GM12878 (cell line): ENCODE data around the gene IL17F. TPM values are rescaled to one million over a fixed set of nuclear protein-coding genes. Genes with fewer than 3 reads are reported as not detected.
"Not testable (repeated sequence)": the region's sequence is repeated elsewhere in the genome, so short reads cannot be mapped to it uniquely, and the experiment has no call there.

Experiments used
- ATAC-seq: fragments of 200-7000 bp; cut with Tn5 transposase; 3 replicates; pipeline ENCODE4 v1.9.1; 2020; ENCODE audit warnings: mild to moderate bottlenecking, moderate library complexity
- BruUV-seq: library from RNA; stranded (reverse); fragments of 400-500 nt; replicated peaks from 2 replicates; lab custom pipeline; 2021; lab: Mats Ljungman, UMichigan
- CTCF ChIA-PET: fragments of 300-600 bp; sonication (Branson Sonifier 250); formaldehyde crosslinking; extraction: SDS; loops from one replicate; lab custom pipeline; 2021; ENCODE audit warnings: inconsistent platforms; lab: Yijun Ruan, JAX
- POLR2A ChIA-PET: fragments of 350-600 bp; formaldehyde crosslinking; extraction: SDS; loops from one replicate; lab custom pipeline; 2021; ENCODE audit warnings: inconsistent platforms; lab: Charles Lee
- RAD21 ChIA-PET: fragments of 300-600 bp; sonication (Branson Sonifier 250); formaldehyde crosslinking; loops from one replicate; lab custom pipeline; 2023; ENCODE audit warnings: antibody characterized with exemption; ENCODE audit not compliant: unreplicated experiment; lab: Charles Lee
- SMC1A ChIA-PET: fragments of 300-600 bp; sonication (Branson Sonifier 250); formaldehyde crosslinking; loops from one replicate; lab custom pipeline; 2023; ENCODE audit not compliant: unreplicated experiment, uncharacterized antibody; lab: Charles Lee
- DNase-seq: peaks from one replicate; pipeline ENCODE4 v3.0.0-alpha.2; 2011; ENCODE audit warnings: low read depth, low spot score
- FAIRE-seq: peaks from 3 replicates; lab custom pipeline; 2011; peaks lifted over from hg19 to GRCh38; lab: Jason Lieb, UNC
- H2AFZ ChIP-seq: 2 replicates; pipeline ENCODE4 v1.6.0; 2011; ENCODE audit warnings: low read depth, low read length, control low read depth; ENCODE audit not compliant: control insufficient read depth
- H3K27ac ChIP-seq: 2 replicates; pipeline ENCODE4 v1.5.1; 2011; ENCODE audit warnings: control low read depth; ENCODE audit not compliant: control insufficient read depth, insufficient read depth
- H3K27me3 ChIP-seq, 2 experiments: replicated peaks in 1 of 2; 2 replicates each; pipeline versions ENCODE4 v1.6.0 to v1.6.1; 2011; ENCODE audit warnings: low read length in 1 of 2; ENCODE audit not compliant: control insufficient read depth in 2 of 2, insufficient read depth in 2 of 2
- H3K36me3 ChIP-seq, 2 experiments: 2 replicates each; pipeline ENCODE4 v1.5.1; 2011; ENCODE audit warnings: low read length in 1 of 2; ENCODE audit not compliant: control insufficient read depth in 2 of 2, insufficient read depth in 2 of 2
- H3K4me1 ChIP-seq: 2 replicates; pipeline ENCODE4 v1.6.1; 2011; ENCODE audit warnings: mild to moderate bottlenecking, low read length, moderate library complexity, mixed read lengths; ENCODE audit not compliant: control insufficient read depth, insufficient read depth
- H3K4me2 ChIP-seq: 2 replicates; pipeline ENCODE4 v1.6.0; 2011; ENCODE audit warnings: control low read depth; ENCODE audit not compliant: control insufficient read depth, insufficient read depth
- H3K4me3 ChIP-seq: fragments of 200-600 bp; sonication (generic); 2 replicates; pipeline ENCODE4 v1.5.1; 2016
- H3K79me2 ChIP-seq: 2 replicates; pipeline ENCODE4 v1.6.0; 2011; ENCODE audit warnings: low read length; ENCODE audit not compliant: control insufficient read depth, insufficient read depth
- H3K9ac ChIP-seq: 2 replicates; pipeline ENCODE4 v1.8.0; 2011; ENCODE audit warnings: low read length, control low read depth, mixed read lengths; ENCODE audit not compliant: control insufficient read depth, insufficient read depth
- H3K9me3 ChIP-seq: replicated peaks from 3 replicates; pipeline ENCODE4 v1.5.1; 2011; ENCODE audit warnings: mild to moderate bottlenecking, low read length; ENCODE audit not compliant: control insufficient read depth, insufficient read depth
- H4K20me1 ChIP-seq: 2 replicates; pipeline ENCODE4 v1.6.0; 2011; ENCODE audit not compliant: control insufficient read depth, insufficient read depth
- BCL3 ChIP-seq: IDR thresholded peaks from 2 replicates; pipeline ENCODE4 v1.6.1; 2011; ENCODE audit warnings: borderline replicate concordance, low read depth, mild to moderate bottlenecking, moderate library complexity, low read length; ENCODE audit not compliant: insufficient read depth, poor library complexity, severe bottlenecking
- E2F4 ChIP-seq: IDR thresholded peaks from 2 replicates; pipeline ENCODE4 v1.6.1; 2012; ENCODE audit warnings: low read depth, low read length, improper control_type of control experiment
- IRF4 ChIP-seq: IDR thresholded peaks from 2 replicates; pipeline ENCODE4 v1.6.1; 2011; ENCODE audit warnings: low read depth, low read length
- KLF5 ChIP-seq: fragments of 450-650 bp; IDR thresholded peaks from 2 replicates; pipeline ENCODE4 v1.6.1; 2014; ENCODE audit warnings: mild to moderate bottlenecking; ENCODE audit not compliant: partially characterized antibody
- MEF2A ChIP-seq: IDR thresholded peaks from 2 replicates; pipeline ENCODE4 v1.6.1; 2011; ENCODE audit warnings: low read depth, mild to moderate bottlenecking, low read length, moderate library complexity; ENCODE audit not compliant: insufficient read depth
- MTA3 ChIP-seq: IDR thresholded peaks from 2 replicates; pipeline ENCODE4 v1.6.1; 2012; ENCODE audit warnings: low read length, inconsistent platforms, borderline replicate concordance
- NBN ChIP-seq: fragments of 450-650 bp; IDR thresholded peaks from 2 replicates; pipeline ENCODE4 v1.6.1; 2016
- ZZZ3 ChIP-seq: IDR thresholded peaks from 2 replicates; pipeline ENCODE4 v1.6.1; 2011; ENCODE audit warnings: low read depth; ENCODE audit not compliant: control insufficient read depth, insufficient read length
- WGBS: methylation state at CpG from one replicate; pipeline ENCODE4 v1.1.6; 2016; ENCODE audit warnings: low lambda C conversion rate; ENCODE audit not compliant: insufficient replicate concordance, insufficient coverage; ENCODE audit errors: missing lambda C conversion rate; 5-methylcytosine and 5-hydroxymethylcytosine counted together
- in situ Hi-C: fragments of 300-500 bp; cut with MboI; formaldehyde crosslinking; loops from 9 replicates; pipeline ENCODE4 v1.14.3; 2018; ENCODE audit warnings: mixed read lengths
- intact Hi-C: fragments of 100-400 bp; cut with micrococcal nuclease; formaldehyde crosslinking; loops from one replicate; pipeline ENCODE4 v1.14.2; 2022; ENCODE audit not compliant: unreplicated experiment
- polyA plus RNA-seq, 11 experiments: library from polyadenylated mRNA; depleted of rRNA in 4 of 11; unstranded in 6 of 11; stranded (reverse) in 5 of 11; fragments of >200 nt; fragmentation: Nextera tagmentation in 4 of 11; fragmentation: Illumina TruSeq in 1 of 11; extraction: Ambion mirVana in 4 of 11; extraction: Trizol in 1 of 11; gene quantifications; 1 replicate in 1 of 11; 2 replicates in 10 of 11; pipeline versions ENCODE4 v1.2.1 to v1.2.3, GENCODE V29; 2011 to 2016; ENCODE audit warnings: inconsistent platforms in 2 of 11, missing spikeins in 2 of 11, low read depth in 1 of 11
- total RNA-seq, 4 experiments: library from RNA; depleted of rRNA in 3 of 4; stranded (reverse); fragments of >200 nt in 3 of 4; fragmentation: Illumina TruSeq in 1 of 4; extraction: Trizol in 1 of 4; gene quantifications; 2 replicates each; pipeline versions ENCODE4 v1.2.1 to v1.2.3, GENCODE V29; 2013 to 2021
- TF ChIP-seq, protein P1 (sequence below): IDR thresholded peaks from 2 replicates; pipeline ENCODE4 v1.6.1; 2012; ENCODE audit warnings: mild to moderate bottlenecking, low read depth, low read length

The IL17F gene
- total and polyA plus RNA-seq, 10 of the 15 experiments (the other 5 are each of a cell fraction or from before 2014, with no cell fraction given), result 0.20 TPM; not detected in 9

DNA sequence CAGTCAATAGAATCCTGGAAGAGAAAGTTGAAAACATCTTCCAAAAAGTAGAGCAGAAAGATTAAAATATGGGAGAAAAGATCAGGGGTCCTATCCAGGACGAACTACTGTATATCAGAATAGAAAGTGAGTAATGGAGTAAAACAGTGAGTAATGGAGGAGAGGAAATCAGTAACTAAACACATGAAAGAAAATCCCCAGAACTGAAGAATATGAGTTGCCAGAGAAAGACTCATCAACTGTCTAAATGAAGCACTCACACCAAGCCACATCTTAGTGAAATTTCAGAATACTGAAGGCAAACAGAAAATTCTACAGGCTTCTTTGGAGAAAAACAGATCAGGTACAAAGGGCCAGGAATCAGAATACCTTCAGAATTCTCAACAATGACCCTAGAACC lies 43.3 kb downstream of the IL17F start (continued):
- TF ChIP-seq E2F4 (no peak), MEF2A (no peak), KLF5 (no peak)

GRCh38 chr6:52200088-52200487 lies 44.2 kb downstream of the IL17F start:
- ATAC-seq, H3K27ac ChIP-seq, H2AFZ ChIP-seq, FAIRE-seq, H4K20me1 ChIP-seq, RAD21 ChIA-PET, in situ Hi-C loops, SMC1A ChIA-PET, H3K4me1 ChIP-seq, H3K36me3 ChIP-seq, H3K27me3 ChIP-seq, H3K9ac ChIP-seq, H3K4me3 ChIP-seq, BruUV-seq, H3K79me2 ChIP-seq, POLR2A ChIA-PET, CTCF ChIA-PET, H3K4me2 ChIP-seq, DNase-seq, intact Hi-C loops: not testable (repeated sequence)
- peaks cover 11% of the 10 kb centered on the region; the same call in 1 of the 3 replicates for H3K9me3 ChIP-seq
- WGBS, result 36% methylated on average over 4 of the region's 5 CpGs

DNA sequence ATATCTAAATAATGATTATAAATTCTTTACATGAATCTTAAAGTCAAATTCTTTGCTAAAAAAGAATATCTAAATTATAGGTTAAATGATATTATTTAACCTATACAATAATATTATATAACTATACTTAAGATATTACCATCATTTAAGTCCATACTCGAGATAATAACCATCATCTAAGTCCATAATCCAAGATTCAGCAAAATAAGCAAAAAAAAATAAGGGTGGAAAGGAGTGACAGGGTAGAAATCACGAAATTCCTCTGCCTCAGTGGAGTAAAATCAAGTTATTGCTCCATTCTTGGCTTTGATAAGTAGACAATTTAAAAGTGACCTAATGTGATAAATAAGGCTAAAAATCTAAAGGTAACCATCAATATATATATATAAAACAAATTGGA lies 48.4 kb downstream of the IL17F start:
- intact Hi-C loops (no loop called here), in situ Hi-C loops (no loop called here)
- Histone ChIP-seq H3K27ac (no peak overlapping the region), H3K79me2 (no peaks in the 10 kb centered on the region), H3K36me3 (no peaks in the 10 kb centered on the region), H3K9me3 (peaks cover 7% of the 10 kb centered on the region; the same call in 1 of the 3 replicates), H4K20me1 (no peaks in the 10 kb centered on the region), H3K4me1 (no peaks in the 10 kb centered on the region), H3K9ac (no peak overlapping the region), H3K4me3 (no peak overlapping the region), H3K4me2 (no peak overlapping the region), H3K27me3 (no peaks in the 10 kb centered on the region), H2AFZ (no peak overlapping the region)
- ChIA-PET RAD21 (no interaction called here), POLR2A (no interaction called here), SMC1A (no interaction called here), CTCF (no interaction called here)
- no TSS peak for BruUV-seq
- ATAC-seq, result no peak
- DNase-seq, result no peak
- no peak for FAIRE-seq
- WGBS, result 0% methylated on average over 2 of the region's 2 CpGs
- TF ChIP-seq BCL3 (no peak), IRF4 (no peak), MTA3 (no peak), NBN (no peak), ZZZ3 (no peak)
- TF ChIP-seq, protein P1, sequence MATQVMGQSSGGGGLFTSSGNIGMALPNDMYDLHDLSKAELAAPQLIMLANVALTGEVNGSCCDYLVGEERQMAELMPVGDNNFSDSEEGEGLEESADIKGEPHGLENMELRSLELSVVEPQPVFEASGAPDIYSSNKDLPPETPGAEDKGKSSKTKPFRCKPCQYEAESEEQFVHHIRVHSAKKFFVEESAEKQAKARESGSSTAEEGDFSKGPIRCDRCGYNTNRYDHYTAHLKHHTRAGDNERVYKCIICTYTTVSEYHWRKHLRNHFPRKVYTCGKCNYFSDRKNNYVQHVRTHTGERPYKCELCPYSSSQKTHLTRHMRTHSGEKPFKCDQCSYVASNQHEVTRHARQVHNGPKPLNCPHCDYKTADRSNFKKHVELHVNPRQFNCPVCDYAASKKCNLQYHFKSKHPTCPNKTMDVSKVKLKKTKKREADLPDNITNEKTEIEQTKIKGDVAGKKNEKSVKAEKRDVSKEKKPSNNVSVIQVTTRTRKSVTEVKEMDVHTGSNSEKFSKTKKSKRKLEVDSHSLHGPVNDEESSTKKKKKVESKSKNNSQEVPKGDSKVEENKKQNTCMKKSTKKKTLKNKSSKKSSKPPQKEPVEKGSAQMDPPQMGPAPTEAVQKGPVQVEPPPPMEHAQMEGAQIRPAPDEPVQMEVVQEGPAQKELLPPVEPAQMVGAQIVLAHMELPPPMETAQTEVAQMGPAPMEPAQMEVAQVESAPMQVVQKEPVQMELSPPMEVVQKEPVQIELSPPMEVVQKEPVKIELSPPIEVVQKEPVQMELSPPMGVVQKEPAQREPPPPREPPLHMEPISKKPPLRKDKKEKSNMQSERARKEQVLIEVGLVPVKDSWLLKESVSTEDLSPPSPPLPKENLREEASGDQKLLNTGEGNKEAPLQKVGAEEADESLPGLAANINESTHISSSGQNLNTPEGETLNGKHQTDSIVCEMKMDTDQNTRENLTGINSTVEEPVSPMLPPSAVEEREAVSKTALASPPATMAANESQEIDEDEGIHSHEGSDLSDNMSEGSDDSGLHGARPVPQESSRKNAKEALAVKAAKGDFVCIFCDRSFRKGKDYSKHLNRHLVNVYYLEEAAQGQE, result no peak
